ENCODE data around the gene HADHB. TPM values are rescaled to one million over a fixed set of nuclear protein-coding genes. Genes with fewer than 3 reads are reported as not detected.
A peak's percentile ranks its signal among the peaks of the same experiment; 100 is the strongest.

The HADHB gene
- total and polyA plus RNA-seq, 10 of the 15 experiments (the other 5 are each of a cell fraction or from before 2014, with no cell fraction given) = 53.7 to 145 (median 85.5) TPM

DNA sequence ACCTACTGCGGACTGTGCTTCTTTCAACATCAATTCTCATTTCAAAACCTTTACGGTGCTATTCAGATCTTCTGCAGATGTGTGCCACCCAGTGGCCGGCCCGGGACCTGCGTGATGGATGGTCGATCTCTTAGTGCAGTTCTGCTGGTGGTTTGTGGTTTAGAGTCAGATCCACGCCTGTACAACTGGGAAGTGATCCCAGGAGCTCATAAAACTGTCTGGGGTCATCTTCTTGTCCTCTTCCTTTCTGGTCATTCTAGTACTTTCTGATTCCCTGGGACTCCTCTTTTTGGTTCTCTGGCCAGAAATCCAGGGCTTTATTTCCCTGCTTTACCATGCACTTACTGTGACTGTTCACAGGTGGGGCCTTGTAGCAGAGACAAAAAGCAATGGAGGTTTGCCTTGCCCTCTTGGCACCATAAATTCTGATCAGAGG, 85.4 kb downstream of the HADHB start (continued):
- TF ChIP-seq NFYB (IDR thresholded peaks at IDR 0.05; ENCODE audit: insufficient read depth, low read depth, low read length) (no peak), TBL1XR1 (IDR thresholded peaks at IDR 0.05; ENCODE audit: low read depth, low read length) (no peak), SP1 (IDR thresholded peaks at IDR 0.05; ENCODE audit: low read depth, low read length) (no peak), PML (IDR thresholded peaks at IDR 0.05; ENCODE audit: low read length) (no peak), RUNX3 (IDR thresholded peaks at IDR 0.05; ENCODE audit: low read length) (peak; percentile 86), MYB (IDR thresholded peaks at IDR 0.05; ENCODE audit: borderline replicate concordance, low read depth, low read length) (no peak), ESRRA (IDR thresholded peaks at IDR 0.05; ENCODE audit: low read length) (no peak), EGR1 (IDR thresholded peaks at IDR 0.05; ENCODE audit: borderline replicate concordance in 1 of 2, low read depth in 2 of 2, low read length in 2 of 2) (no peak), MTA3 (IDR thresholded peaks at IDR 0.05; ENCODE audit: borderline replicate concordance, low read length) (no peak), STAT3 (IDR thresholded peaks at IDR 0.05; ENCODE audit: low read depth, low read length) (no peak), NR2F1 (conservative IDR thresholded peaks at IDR 0.05) (no peak), SMAD5 (IDR thresholded peaks at IDR 0.05; ENCODE audit: low read depth) (no peak), CHD4 (IDR thresholded peaks at IDR 0.05) (no peak), SUPT20H (IDR thresholded peaks at IDR 0.05; ENCODE audit: borderline replicate concordance, control insufficient read depth, low read depth, low read length) (no peak), CBFB (IDR thresholded peaks at IDR 0.05; ENCODE audit: low read depth) (peak; percentile 79; the same call in 1 of the 2 replicates), SMC3 (IDR thresholded peaks at IDR 0.05; ENCODE audit: borderline replicate concordance, low read length) (peak; percentile 91), KDM1A (IDR thresholded peaks at IDR 0.05; ENCODE audit: borderline replicate concordance) (no peak), ATF7 (IDR thresholded peaks at IDR 0.05; ENCODE audit: low read depth) (no peak), CHD2 (IDR thresholded peaks at IDR 0.05; ENCODE audit: borderline replicate concordance, low read depth, low read length) (no peak)
- TF ChIP-seq, protein P1, sequence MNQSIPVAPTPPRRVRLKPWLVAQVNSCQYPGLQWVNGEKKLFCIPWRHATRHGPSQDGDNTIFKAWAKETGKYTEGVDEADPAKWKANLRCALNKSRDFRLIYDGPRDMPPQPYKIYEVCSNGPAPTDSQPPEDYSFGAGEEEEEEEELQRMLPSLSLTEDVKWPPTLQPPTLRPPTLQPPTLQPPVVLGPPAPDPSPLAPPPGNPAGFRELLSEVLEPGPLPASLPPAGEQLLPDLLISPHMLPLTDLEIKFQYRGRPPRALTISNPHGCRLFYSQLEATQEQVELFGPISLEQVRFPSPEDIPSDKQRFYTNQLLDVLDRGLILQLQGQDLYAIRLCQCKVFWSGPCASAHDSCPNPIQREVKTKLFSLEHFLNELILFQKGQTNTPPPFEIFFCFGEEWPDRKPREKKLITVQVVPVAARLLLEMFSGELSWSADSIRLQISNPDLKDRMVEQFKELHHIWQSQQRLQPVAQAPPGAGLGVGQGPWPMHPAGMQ (IDR thresholded peaks at IDR 0.05; ENCODE audit: borderline replicate concordance) = no peak
- TF ChIP-seq, protein P2, sequence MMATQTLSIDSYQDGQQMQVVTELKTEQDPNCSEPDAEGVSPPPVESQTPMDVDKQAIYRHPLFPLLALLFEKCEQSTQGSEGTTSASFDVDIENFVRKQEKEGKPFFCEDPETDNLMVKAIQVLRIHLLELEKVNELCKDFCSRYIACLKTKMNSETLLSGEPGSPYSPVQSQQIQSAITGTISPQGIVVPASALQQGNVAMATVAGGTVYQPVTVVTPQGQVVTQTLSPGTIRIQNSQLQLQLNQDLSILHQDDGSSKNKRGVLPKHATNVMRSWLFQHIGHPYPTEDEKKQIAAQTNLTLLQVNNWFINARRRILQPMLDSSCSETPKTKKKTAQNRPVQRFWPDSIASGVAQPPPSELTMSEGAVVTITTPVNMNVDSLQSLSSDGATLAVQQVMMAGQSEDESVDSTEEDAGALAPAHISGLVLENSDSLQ (IDR thresholded peaks at IDR 0.05) = no peak
- TF ChIP-seq, protein P3, sequence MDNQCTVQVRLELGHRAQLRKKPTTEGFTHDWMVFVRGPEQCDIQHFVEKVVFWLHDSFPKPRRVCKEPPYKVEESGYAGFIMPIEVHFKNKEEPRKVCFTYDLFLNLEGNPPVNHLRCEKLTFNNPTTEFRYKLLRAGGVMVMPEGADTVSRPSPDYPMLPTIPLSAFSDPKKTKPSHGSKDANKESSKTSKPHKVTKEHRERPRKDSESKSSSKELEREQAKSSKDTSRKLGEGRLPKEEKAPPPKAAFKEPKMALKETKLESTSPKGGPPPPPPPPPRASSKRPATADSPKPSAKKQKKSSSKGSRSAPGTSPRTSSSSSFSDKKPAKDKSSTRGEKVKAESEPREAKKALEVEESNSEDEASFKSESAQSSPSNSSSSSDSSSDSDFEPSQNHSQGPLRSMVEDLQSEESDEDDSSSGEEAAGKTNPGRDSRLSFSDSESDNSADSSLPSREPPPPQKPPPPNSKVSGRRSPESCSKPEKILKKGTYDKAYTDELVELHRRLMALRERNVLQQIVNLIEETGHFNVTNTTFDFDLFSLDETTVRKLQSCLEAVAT (IDR thresholded peaks at IDR 0.05) = 0 out of 2 replicates have a peak, but pooled peaks have one; percentile 45
- TF ChIP-seq, protein P4, sequence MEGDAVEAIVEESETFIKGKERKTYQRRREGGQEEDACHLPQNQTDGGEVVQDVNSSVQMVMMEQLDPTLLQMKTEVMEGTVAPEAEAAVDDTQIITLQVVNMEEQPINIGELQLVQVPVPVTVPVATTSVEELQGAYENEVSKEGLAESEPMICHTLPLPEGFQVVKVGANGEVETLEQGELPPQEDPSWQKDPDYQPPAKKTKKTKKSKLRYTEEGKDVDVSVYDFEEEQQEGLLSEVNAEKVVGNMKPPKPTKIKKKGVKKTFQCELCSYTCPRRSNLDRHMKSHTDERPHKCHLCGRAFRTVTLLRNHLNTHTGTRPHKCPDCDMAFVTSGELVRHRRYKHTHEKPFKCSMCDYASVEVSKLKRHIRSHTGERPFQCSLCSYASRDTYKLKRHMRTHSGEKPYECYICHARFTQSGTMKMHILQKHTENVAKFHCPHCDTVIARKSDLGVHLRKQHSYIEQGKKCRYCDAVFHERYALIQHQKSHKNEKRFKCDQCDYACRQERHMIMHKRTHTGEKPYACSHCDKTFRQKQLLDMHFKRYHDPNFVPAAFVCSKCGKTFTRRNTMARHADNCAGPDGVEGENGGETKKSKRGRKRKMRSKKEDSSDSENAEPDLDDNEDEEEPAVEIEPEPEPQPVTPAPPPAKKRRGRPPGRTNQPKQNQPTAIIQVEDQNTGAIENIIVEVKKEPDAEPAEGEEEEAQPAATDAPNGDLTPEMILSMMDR (IDR thresholded peaks at IDR 0.05 in 2 of 3, conservative IDR thresholded peaks at IDR 0.05 in 1 of 3; ENCODE audit: control insufficient read depth in 2 of 3, extremely low read depth in 1 of 3, insufficient read depth in 1 of 3, low read depth in 3 of 3, low read length in 3 of 3) = peak; percentile 91 to 96 (median 92)
